GM19452 (cell line): ENCODE data around the gene SNRPF.
"Not testable (repeated sequence)": the region's sequence is repeated elsewhere in the genome, so short reads cannot be mapped to it uniquely, and the experiment has no call there.

Experiments
- ATAC-seq: cut with Tn5 transposase; IDR thresholded peaks from one replicate; pipeline ENCODE4 v1.9.1; 2021; ENCODE audit not compliant: unreplicated experiment

SNRPF gene

DNA sequence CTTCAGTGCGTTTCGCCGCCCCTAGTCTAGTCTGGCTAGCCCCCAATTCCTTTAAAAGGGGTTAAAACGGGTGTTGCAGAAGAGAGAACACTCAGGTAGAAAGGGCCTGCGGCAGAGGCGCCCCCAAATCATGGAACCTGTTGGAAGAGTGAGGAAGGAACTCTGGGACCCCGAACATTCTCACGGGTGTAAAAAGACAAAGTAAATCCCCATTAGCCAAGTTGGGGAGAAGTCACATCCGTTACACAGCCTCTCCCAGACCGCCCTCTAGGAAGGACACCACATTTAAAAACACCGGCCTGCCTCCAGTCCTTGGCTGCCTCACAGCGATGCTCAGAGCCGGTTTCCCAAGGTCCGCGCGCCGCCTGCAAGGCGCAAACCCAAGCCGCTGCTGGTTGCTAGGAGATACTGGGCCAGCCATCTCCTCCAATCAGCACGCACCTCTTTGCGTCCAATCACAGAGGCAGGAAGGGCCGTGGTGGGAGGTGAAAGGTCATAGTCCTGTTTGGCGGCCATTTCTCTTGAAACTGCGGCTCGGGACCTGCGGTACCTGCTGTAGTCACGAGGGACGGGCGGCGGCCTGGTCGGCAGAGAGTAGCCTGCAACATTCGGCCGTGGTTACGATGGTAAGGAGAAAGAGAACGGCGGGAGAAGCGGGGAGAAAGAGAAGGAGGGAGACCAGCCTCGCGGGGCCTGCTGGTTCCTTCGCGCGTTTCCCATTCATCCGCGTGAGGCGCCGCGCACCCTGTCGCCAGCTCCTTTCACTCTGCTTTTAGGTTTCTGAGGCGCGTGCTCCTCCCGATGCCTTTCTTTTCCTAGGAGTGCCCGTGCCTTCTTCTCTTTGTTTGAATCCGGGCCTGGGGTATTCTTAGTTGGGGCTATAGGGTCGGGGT lies at the start of gene SNRPF:
Gene SNRPF, plus strand, starts transcription at position 502 of the 893 bp plus-strand sequence. Its CDS starts 122 bp downstream, at position 624.
- peak; percentile 99 for ATAC-seq

DNA sequence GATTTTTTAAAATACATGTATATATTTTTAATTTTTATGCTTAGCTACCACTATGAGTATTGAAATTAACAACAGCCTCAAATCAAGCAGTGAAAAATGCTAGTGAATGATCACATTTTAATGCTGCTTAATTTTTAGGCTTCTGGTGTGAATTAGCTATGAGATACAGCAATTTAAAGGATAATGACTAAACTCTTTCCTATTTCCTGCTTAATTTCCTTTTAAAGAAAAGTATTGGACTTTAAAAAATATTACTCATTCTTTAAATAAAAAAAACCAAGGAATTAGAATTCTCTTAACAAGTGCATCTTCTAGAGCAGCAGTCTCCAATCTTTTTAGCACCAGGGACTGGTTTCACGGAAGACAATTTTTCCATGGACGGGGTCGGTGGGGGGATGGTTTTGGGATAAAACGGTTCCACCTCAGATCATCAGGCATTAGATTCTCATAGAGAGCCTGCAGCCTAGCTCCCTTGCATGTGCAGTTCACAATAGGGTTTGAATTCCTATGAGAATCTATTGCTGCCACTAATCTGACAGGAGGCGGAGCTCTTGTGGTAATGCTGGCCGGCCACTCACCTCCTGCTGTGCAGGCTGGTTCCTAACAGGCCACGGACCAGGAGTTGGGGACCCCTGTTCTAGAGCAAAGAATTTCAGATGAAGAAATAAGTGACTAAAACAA lies 49.6 kb upstream of the SNRPF start:
- no peak for ATAC-seq

DNA sequence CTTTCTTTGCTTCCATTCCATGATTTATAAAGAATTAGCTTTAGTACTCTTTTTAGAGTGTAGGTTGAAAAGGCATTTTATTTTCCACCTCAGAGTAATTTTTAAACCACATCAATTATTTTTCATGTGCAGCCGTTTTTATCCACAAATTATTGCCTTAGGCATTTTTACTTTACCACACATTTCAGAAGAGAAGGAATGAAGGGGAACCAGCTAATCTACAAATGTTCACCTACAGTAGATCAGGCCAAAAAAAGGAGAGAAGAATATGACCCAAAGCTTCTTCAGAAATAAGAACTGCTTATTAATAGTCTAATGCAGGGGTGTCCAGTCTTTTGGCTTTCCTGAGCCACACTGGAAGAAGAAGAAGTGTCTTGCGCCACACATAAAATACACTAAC lies 48.3 kb upstream of the SNRPF start:
- no peak for ATAC-seq

DNA sequence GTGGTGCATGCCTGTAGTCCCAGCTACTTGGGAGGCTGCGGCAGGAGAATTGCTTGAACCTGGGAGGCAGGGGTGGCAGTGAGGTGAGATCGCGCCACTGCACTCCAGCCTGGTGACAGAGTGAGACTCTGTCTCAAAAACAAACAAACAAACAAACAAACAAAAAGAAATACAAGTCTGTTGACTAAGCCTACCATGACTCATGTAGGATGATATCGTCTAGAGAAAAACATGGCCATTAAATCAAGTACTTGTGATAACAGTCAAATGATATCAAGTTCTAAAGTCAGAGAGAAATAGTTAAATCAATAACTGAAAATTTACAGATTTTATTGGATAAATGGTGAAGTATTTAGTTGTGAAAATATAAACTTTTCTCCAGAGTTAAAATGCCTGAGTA lies 46.6 kb upstream of the SNRPF start:
- not testable (repeated sequence) for ATAC-seq

DNA sequence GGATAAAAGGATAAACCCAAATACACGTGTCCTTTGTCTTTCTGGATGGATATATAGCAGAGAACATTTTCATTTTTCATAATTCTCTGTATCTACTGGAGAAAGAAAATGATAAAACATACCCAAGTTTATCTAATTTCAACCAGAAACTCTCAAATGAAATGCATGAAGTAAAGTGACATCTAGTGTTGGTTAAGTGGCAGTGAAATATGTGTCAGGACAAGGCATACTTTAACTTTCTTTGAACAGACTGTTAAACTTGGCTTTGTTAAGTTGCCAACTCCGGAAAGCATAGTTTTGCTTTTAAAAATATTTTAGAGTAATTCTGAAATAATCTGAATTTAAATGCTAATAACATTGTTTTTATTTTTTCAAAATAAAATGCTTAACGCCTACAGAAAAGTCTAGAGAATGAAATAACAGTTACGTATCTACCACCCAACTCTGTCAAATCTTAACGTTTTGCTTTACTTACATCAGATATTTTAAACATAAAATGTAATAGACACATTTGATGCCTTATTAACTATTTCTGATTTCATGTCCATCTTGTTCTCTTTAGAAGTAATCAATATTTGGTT lies 43.0 kb upstream of the SNRPF start:
- no peak for ATAC-seq

DNA sequence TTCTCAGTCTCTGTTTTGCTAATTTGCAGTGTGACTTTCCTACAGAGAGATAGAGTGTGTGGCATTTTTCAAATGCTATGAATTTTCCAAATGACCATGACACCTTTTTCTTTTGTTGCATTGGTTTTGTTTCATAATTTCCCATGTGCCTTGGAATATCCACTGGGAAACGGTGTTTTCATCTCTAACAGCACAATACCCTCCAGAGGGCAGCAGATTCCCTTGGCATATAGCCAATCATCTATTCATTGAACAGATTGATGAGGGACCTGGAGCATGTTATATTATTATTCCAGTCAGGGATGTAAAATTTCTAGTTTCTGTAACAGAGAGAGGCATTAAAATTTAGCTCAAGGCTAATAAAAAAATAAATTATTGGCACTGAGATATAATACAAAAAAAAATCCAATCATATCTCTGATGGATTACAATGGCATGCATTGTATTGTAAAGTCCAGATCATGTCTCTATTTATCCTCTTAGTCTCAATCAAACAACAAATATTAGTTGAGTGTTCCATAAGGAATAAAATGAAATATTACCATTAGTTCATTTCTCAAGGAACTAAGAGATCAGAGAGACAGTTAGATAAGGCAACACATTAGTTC lies 38.6 kb upstream of the SNRPF start:
- no peak for ATAC-seq

DNA sequence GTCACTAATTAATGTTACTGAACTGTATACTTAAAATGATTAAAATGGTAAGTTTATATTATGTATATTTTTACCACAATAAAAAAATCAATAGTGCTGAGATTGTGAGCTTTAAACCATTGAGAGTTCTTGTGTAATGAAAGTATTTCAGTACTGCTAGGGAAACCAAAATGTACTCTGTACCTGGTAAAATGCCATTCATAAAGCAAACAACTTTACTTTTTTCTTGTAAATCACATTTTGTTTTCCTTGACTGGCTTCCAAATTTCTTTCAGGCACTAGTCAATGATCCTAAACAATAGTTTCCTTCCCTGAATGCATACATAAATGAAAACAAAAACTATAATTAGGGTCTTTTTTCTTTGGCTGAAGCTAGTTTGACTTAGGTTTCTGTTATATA lies 29.4 kb upstream of the SNRPF start:
- no peak for ATAC-seq

DNA sequence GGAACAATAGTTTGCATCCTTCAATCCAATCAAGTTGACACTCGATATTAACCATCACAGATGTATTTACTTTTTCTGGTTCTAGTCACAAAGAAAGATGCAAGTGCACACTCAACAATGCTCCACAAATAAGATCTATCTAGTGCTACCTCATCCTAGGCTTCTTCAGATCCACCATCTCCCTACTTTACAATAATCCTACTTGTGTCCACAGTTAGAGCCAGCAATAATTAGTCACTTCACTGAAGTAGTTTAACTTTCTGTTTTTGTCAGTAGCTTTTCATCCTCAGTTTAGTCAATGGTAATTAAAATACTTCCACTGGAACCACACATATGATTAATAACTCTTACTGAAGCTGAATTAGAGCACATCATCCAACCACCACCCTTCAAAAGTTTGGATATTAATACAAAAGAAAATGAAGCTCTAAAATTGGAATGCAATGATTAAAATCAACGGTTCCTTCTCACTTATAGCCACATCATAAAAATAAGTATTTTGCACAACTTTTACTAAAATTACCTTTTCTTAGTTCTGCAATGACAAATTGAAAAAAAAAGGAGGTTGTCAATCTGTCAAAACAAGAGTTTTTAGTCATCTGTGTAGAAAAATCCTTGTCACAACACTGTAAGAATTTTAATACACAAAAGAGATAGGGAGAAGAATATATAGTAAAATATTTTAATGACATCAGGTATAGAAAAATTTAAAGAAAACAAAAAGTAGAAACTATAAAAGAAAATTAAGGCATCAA lies 28.2 kb upstream of the SNRPF start:
- no peak for ATAC-seq

DNA sequence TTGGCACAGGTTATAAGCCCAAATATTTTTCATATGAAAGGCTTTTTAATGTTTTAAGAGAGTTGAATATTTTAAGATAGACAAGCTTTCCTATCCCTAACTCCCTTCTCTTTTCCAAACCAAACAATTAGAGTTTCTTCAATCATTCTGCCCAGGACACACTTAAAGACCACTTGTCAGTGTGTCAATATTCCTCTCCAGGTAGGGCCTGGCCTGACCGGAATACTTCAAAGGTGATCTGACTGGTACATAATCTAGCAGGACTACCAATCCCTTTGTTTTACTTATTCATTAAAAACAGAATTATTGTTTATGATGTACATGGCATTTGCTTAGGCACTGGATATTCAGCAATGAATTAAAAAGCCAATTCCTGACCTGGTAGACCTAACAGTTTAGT lies 24.2 kb upstream of the SNRPF start:
- no peak for ATAC-seq

DNA sequence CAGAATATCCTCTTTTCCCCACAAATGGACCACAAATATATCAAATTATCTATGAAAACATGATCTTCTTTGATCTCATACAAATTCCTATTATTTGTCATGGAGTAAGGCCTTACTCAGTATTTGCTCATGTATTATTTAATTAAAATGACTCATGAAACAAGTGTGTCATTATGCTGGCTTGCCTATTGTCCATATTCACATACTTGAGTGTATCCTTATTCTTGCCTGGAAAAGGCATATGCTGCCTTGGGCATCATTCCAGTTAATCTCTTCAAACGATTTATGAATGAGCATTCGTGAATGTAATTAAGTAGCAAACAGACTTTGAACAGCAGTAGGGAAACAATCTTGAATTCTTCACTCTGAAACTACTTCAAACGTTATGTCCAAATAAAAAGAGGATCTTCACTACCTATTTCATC lies 22.6 kb upstream of the SNRPF start:
- ATAC-seq: no peak

DNA sequence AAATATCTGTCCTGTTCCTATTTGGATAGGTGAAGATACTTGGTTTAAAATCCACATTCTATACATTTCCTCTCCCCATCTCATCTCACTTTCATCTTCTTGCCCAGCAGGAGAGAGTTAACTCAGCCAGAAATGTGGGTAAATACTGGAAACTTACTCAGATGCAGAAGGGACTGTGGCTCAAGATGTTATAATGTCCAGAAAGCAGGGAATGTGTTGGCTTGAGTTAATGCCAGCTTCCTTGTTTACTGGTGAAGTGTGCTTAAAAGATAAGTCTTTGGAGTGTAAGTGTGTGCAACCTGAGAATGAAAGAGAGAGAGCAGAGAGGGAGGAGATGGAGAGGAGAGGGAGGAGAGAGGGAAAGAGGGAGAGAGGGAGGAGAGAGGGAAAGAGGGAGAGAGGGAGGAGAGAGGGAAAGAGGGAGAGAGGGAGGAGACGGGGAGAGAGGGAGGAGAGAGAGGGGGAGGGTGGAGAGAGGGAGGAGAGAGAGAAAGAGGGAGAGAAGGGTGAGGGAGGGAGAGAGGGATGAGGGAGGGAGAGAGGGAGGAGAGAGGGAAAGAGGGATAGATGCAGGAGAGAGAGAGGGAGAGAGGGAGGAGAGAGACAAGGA lies 22.0 kb upstream of the SNRPF start:
- ATAC-seq: no peak

DNA sequence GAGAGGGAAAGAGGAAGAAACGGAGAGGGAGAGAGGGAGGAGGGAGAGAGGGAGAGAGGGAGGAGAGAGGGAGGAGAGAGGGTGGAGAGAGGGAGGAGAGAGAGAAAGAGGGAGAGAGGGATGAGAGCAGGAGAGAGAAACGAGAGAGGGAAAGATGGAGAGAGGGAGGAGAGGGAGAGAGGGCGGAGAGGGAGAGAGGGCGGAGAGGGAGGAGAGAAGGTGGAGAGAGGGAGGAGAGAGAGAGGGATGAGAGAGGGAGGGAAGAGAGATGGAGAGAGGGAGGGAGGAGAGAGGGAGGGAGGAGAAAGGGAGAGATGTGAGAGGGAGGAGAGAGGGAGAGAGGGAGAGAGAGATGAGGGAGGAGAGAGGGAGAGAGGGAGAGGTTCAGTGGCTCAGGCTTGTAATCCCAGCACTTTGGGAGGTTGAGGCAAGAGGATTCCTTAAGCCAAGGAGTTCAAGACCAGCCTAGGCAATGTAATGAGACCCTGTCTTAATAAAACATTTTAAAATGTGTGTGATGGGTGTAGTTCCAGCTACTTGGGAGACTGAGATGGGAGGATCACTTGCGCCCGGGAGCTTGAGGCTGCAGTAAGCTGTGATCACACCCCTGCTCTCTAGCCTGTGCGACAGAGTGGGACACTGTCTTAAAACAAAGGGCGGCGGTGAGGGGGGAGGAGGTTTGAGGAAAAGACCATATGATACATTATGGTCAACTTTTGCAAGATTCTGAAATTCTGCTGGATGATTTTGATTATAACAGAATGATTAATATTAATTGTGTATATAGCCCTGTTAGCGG lies 21.3 kb upstream of the SNRPF start:
- no peak for ATAC-seq

DNA sequence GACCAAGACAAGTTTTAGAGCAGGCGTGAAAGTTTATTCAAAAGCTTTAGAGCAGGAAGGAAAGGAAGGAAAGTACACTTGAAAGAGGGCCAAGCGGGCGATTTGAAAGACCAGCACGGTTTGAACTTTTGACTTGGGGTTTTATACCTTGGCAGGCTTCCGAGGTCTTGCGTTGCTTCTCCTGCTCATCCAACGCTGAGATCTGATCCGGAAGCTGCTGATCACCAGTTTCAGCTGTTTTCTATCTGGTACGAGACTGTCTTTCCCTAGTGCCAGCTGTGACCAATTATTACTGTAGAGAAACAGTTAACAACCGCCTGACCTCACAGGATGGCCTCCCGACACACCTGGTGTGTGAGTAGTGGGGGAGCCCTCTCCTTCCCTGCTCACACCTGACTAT lies 20.6 kb upstream of the SNRPF start:
- no peak for ATAC-seq

DNA sequence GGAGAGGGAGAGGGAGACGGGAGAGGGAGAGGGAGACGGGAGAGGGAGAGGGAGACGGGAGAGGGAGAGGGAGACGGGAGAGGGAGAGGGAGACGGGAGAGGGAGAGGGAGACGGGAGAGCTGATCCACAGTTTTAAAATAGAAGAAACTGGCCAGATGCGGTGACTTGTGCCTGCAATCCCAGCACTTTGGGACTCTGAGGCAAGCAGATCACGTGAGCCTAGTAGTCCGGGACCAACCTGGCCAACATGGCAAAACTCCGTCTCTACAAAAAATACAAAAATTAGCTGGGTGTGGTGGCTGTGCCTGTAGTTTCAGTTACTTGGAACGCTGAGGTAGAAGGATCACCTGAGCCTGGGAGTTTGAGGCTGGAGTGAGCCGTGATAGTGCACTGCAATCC lies 16.3 kb upstream of the SNRPF start:
- ATAC-seq: not testable (repeated sequence)

DNA sequence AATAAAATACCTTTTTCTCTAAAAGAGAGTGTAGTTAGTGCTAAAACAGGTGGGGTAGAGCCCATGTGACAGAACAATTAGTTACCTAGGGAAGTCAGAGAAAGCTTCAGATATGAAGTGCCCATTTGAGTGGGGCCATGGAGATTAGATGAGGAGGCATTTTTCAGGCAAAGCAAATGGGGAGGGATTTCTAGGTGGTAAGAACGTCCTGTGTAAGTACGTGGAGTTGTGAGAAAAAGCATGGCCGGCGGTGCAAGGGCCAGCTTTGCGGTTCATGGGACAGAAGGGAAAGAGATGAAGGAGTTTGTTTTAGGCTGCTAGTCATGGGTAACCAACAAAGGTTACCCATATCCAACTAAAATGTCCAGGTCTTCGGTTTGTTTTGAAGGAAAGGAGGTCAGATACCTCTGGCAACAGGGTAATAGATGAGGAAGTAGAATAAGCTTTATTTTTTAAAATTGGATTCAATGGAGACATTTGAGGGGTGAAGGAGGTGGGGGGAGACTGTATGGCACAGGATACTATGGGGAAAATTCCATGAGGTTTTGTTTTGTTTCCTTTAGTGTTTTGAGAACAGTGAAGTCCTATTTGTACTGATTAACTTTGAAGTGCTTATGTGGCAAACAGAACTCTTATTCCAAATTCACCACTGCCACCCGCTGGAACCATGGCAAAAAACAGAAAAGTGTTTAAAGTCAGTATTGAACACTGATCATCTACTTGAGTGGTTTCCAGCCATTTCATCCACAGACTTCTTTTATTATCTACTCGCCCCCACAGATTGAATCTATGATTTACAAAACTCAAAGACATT lies 10.0 kb upstream of the SNRPF start:
- ATAC-seq: no peak

DNA sequence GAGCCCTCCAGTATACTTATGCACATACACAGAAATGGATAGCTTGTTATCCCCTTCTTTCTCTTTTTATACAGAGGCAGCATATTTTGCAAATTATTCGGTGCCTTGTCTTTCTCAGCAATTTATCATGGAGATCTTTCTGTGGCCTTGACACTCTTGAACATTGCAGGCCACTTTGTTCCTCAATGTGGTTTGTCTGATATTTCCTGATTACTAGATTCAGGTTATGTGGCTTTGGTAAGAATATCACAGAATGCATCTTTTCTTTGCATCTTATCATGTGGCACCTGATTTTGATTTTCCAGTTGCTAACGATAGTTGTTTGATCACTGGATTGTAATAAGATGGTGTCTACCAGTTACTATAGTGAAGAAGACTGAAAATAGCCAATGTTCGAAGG lies 7.1 kb upstream of the SNRPF start:
- no peak for ATAC-seq

DNA sequence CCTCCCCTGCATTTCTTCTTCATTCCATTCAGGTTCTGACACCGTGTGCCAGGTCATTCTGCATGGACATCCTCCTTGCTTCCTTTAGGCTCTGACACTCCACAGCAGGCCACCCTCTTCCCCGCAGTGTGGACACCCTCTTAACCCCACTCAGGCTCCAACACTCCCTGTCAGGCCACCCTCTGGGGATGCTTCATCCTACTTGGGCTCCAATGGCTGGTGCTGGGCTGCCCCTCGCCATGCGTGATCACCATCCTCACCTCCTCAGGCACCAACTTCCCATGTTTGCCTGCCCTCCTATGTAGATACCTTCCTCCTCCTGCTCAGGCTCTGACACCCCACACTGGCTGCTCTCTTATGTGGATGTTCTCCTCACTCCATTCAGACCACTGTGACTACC lies 6.6 kb upstream of the SNRPF start:
- ATAC-seq: no peak

DNA sequence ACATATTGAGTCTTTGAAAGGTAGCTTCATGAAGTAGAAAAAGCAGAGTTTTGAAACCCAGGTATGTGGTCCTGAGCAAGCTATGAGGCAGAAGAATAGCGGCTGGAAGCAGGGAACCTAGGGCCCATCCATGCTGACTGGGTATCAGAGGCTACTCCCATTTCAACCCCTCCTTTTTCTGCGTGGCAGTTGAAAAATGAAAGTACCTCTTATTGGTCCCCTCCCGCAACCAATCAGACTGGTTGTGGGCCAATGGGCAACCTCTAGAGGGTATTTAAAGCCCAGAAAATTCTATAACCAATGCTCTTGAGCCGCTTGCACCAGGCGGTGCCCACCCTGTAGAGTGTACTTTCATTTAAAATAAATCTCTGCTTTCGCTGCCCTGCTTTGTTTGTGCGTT lies 1.6 kb upstream of the SNRPF start:
- ATAC-seq: no peak

DNA sequence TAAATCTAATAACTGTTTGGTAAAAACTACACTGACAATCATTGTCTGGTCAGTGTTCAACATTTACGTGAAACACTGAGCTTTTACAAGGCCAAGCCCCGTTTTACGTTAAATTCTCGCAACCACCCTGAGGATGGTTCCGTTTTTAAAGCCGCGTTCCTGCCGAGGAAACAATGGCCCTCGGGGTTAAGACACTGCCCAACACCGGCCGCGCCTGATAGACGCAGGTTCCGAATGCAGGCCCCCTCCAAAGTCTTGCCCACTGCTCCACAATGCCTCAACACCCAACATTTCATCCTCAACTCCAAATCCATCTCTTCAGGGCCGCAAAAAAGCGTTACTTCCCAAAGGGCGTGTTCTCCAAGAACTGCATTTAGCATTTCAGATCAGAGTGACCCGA lies 953 bp upstream of the SNRPF start:
- no peak for ATAC-seq
